ENCODE results near the gene KRTAP5-7.
"Not testable (repeated sequence)": the region's sequence is repeated elsewhere in the genome, so short reads cannot be mapped to it uniquely, and the experiment has no call there.

Gene KRTAP5-7

DNA sequence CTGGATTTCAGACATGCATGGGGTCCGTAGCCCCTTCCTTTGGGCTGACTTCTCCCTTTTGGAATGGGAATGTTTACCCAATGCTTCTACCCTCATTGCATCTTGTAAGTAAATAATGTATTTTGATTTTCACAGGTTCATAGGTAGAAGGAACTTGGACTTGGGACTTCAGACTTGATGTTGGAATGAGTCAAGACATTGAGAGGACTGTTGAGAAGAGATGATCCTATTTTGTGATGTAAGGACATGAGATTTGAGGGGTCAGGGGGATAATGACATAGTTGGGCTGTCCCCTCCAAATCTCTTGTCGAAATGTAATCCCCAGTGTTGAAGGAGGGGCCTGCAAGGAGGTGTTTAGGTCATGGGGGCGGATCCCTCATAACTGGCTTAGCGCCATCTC, 37.4 kb downstream of the KRTAP5-7 start:
- DNase-seq, result no peak

- DNase-seq, result no peak
Measured at GRCh38 chr11:71565263-71565662, 38.2 kb downstream of the KRTAP5-7 start, which contains the start of gene KRTAP5-10. Gene KRTAP5-10, plus strand, starts transcription at chr11:71565563. Its CDS starts 25 bp downstream, at chr11:71565588.

DNA sequence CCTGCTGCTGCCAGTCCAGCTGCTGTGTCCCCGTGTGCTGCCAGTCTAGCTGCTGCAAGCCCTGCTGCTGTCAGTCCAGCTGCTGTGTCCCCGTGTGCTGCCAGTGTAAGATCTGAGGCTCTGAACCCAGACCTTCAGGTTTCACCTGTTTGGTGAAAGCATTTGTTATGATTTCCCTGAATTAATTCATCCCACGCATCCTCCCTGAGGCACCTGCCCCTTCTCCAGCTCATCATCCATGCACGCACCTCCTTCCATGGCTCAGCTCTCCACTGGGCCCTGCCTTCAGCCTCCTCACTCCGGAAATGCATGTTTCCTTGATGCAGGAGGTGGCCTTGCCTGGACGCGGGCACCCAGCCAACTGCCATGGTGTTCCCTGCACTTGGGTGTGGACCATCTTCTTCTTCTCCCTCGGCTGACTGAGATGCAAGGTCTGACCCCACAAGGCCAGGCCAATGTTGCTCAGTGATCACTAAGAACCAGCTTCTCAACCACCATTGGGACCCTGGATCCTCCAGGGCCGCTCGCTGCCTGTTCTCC, 39.1 kb downstream of the KRTAP5-7 start:
- DNase-seq, result no peak

DNA sequence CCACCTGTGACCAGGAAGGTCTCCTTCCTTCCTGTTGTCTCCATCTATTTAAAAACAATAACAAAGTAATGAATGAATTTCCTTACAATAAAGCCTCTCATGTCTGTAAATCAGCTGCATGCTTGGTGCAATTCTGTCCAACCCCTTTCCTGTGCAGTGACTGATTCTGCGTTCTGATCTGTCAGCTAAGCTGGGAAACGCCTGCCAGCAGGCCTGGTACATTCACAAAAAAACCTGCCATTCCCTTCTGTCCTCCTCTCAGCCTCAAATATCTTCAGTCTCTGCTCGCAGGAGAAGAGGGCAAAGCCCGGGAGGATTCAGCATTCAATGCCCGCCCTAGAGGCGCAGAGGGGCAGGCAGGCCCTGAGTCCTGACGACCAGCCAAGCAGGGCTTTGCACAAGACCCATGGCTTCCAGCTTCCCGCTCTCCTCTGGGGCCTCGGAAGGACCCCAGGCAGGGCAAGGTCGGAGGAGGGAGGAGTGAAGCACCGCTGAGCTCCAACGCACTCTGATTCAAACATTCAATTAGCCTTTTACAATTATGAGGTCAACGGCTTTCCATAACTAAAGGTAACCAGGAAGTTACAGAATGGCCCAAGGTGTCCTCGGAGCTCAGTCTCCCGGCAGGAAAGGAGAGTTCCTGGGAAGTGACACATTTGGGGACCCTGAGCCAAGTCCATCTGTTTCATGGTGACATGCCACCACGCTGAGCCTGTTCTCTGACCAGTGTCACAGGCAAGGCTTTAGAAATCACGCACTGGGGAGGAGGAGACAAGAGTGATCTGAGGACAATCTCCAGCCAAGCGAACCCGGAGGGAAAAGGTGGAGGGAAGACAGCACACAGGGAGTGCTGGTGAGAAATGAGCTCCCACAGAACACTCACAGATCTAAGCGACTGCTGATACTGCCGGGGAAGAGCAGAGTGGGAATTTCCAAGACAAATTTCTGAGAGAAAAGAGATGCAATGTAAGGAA, 39.8 kb downstream of the KRTAP5-7 start:
- not testable (repeated sequence) for DNase-seq

DNA sequence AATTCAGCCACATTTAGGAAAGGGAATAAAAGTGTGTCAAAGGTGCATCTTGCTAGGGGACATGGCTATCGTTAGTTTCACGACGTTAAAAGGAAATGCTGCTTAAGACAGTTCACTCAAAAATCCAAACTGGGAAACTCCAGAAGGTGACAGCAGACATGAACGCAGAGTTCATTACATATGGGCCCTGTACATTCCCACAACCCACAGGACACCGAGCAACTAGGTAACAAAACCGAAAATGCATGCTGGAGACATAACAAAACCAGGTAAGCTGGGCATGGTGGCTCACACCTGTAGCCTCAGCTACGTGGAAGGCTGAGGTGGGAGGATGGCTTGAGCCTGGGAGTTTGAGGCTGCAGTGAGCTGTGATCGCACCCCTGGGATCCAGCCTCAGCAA, 40.6 kb downstream of the KRTAP5-7 start:
- DNase-seq, result not testable (repeated sequence)

GRCh38 chr11:71568704-71569349, 41.8 kb downstream of the KRTAP5-7 start:
- DNase-seq, result no peak

- DNase-seq, result not testable (repeated sequence)
Measured at GRCh38 chr11:71571101-71571850, 44.2 kb downstream of the KRTAP5-7 start.

- DNase-seq, result no peak
Measured at GRCh38 chr11:71572811-71573210, 45.7 kb downstream of the KRTAP5-7 start.

- DNase-seq, result no peak
Measured at GRCh38 chr11:71574418-71574817, 47.4 kb downstream of the KRTAP5-7 start.

DNA sequence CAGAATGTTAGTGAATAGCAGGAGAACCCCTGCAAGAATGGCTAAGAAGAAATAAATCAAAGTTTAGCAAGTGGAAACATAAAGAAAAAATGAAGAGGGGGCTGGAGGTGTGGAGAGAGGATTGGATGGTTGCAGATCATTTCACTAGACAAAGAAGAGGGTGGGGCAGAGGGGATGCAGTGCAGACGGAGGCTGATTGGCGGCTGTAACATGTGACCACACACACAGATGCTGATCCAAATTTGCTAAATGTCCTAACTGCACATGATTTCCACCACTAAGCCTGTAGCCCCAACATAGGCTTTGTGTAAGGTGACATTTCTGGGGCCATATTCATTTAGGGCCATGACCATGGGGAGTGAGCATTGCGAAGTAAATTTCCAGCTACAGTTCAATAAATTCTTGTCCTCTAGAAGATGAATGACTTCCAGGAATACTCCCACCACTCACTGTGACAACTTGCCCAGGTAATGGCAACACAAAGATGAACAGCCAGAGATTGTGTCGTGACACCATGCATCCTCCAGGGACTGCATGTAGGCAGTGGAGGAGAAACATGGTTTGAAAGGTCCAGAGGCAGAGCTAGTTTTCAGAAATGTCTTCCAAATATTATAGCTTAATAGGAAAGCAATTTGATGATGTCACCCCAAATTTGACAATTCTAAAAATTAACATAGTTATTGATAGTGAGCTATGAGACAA, 48.8 kb downstream of the KRTAP5-7 start:
- no peak for DNase-seq

GRCh38 chr11:71576688-71577465, 49.8 kb downstream of the KRTAP5-7 start:
- not testable (repeated sequence) for DNase-seq

DNA sequence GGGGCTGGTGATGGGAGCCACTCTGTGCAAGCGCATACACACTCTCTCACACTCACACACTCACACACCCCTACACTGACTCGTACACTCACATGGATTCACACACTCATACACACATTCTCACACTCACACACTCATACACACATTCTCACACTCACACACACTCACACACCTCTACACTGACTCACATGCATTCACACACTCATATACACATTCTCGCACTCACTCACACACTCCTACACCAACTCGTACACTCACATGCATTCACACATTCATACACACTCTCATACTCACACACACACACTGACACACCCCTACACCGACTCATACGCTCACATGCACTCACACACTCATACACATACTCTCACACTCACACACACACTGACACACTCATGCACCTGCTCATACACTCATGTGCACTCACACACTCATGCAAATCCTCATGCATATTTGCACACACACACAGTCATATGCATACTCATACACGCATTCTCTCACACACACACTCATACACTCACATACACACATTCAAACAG, 50.5 kb downstream of the KRTAP5-7 start:
- DNase-seq, result no peak

All from activated naive CD4-positive, alpha-beta T cell treated with anti-CD3 and anti-CD28 coated beads, Interleukin-2, amount 50 U/mL, for 16 hours (primary cell).